GM21526 (cell line): ENCODE measurements around the gene CAPG.
"Not testable (repeated sequence)": the region's sequence is repeated elsewhere in the genome, so short reads cannot be mapped to it uniquely, and the experiment has no call there.

ENCODE experiments used
- ATAC-seq: cut with Tn5 transposase; IDR thresholded peaks from one replicate; pipeline ENCODE4 v1.9.1; 2021; ENCODE audit warnings: moderate library complexity; ENCODE audit not compliant: unreplicated experiment, low FRiP score

CAPG gene

GRCh38 chr2:85398426-85399182 is 11.6 kb downstream of the CAPG start:
- ATAC-seq: no peak

GRCh38 chr2:85397925-85398331 is 12.2 kb downstream of the CAPG start:
- no peak for ATAC-seq

DNA sequence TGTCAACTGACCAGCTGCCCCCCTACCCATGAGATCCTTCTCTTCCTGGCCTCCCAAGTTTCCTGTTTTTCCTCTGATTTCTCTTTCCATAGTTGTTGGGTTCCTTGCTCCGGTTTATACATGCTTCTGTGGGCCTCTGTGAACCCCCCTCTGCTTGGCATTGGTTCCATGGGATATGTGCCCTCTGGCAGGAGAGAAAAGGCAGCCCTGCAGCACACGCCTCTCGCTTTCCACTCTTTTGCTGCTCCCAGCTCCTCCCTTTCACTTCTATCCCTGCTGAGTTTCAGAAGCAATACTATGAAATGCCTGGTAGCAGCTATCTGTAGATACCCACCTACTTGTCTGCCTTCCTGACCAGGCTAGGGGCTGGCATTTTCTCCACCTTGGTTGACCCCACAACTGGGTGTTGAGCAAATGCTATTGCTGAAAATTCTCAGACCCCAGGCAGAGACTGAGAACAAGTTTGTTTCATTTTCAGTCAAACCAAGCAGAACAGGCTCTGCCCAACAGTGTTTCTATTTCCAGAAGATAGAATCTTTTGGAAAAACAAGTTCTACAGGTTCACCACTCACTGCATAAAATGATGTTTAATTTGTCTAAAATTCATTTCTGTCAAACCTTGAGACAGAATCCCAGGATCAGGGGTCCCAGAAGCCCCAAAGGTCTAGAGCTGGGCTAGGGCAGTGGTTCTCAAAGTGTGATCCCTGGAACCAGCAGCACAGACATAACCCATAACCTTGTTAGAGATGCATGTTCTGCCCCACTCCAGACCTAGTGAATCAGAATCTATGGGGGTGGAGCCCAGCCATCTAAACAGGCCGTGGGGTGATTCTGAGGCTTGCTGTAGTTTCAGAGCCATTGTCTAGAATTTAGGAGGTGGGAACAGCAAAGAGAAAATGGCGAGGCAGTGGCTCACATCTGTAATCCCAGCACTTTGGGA is 13.4 kb downstream of the CAPG start:
- ATAC-seq: no peak

DNA sequence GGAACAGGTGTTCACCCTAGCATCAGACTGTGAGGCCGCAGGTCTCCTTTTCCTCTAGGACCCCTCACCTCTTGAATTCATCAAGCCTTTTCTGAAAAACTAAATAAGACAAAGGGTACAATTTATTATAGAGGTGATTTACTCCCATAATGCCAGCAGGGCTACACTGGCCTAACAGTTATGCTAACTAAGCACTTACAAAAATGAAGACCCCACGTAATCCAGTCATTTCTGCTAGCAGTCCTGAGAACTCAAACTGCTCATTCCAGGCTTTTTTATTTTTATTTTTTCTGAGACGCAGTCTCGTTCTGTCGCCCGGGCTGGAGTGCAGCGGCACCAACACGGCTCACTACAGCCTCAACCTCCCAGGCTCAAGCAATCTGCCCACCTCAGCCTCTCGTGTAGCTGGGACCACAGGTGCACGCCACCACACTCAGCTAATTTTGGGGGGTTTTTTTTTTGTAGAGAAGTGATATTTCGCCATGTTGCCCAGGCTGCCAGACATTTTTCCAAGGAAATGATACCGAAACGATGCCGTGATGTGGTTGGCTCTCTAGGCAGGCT is 14.2 kb downstream of the CAPG start:
- ATAC-seq: no peak

DNA sequence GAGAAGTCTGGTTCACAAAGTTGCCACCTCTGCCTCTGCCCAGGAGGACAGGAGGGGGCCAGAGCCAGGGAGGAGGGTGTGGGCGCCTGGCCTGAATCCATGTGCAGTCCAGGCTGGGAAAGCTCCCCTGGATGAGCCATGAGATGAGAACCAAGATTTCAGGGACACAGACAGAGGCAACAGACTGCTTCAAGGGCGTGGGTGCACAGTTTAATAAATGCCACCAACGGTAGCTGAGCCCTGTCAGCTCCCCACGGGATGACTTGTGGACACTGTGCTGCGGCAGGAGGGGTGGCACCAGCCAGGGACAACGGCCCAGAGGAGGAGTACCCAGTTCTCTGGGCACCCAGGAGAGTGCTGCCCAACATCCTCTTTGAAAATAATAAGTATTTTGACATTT is 15.2 kb downstream of the CAPG start:
- ATAC-seq: no peak

GRCh38 chr2:85394261-85394681 is 15.9 kb downstream of the CAPG start:
- no peak for ATAC-seq

DNA sequence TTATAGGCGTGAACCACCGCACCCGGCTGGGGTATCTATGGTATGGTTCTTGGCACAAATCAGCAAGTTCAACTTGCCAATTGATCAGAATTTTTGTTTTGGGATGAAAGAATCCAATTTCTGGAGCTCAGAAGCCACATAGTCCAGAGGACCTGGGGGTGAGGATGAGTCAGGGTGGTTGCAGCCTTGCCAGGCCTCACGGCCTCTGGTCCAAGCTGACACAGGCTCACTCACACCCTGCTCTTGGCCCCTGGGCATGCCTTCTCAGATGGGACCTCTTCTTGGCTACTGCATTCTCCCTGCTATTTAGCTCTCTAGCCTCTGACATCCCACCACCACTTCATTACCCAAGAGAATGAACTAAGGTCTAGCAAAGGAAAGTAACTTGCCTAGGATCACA is 16.3 kb downstream of the CAPG start:
- no peak for ATAC-seq

DNA sequence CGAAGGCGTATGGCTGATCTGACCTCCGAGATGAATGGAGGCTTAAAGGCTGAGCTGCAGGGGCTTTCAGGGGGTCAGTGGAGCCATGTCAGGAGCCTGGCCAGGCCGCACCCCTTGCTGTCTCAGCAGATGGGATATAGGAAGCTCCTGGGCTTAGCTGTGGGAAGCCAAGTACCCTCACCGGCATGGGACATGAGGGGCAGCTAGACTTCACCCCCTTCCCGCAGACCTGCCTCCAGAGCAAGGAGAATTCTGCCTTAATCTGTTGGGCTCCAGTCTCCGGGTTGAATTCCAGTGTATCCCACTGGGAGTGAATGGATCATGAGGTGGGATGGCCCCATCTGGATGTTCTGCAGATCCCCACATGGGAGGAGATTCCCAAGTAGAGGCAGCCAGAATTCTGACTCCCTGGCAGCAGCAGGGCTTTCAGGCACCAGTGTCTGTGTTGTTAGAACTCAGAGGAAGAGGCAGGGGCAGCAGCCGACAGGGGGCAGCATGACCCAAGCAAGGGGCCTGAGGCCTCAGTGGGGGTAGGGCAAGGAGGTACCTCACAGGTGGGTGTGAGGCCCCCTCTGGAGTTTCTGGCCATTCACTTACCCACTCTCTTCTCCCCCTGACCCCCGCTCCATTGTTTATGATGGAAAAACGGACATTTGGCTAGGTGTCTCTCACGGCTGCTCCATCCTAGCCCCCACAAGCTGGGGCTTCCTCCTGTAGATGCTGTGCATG is 19.1 kb downstream of the CAPG start:
- no peak for ATAC-seq

GRCh38 chr2:85388878-85389538 is 21.2 kb downstream of the CAPG start:
- ATAC-seq: no peak

DNA sequence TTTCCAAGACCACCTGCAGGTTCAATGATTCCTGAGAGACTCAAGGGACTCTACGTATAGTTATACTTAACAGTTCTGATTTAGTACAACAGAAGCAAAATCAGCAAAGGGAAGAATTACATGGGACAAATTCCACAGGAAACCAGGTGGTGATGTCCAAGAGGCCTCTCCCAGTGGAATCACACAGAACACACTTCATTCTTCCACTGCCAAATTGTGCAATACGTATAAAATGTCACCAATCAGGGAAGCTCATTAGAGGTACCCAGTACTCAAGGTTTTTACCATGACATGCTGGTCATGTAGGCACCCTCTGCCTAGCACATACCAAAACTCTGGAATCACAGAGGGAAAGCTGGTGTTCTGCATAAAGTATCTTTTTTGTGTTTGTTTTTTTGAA is 22.4 kb downstream of the CAPG start:
- no peak for ATAC-seq

- ATAC-seq: no peak
These were observed 24.4 kb downstream of the CAPG start for GRCh38 chr2:85385746-85386145.

GRCh38 chr2:85383850-85384249 is 26.3 kb downstream of the CAPG start:
- ATAC-seq: no peak

DNA sequence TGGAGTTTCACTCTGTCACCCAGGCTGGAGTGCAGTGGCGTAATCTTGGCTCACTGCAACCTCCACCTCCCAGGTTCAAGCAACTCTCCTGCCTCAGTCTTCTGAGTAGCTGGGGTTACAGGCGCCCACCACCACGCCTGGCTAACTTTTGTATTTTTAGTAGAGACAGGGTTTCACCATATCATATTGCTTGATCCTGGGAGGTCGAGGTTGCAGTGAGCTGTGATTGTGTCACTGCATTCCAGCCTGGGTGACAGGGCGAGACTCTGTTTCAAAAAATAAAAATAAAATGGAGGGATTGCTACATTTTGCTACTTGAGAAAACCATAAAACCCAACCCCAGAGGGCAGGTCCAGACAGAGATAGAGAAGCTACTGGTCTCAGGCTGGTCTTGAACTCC is 27.0 kb downstream of the CAPG start:
- ATAC-seq: not testable (repeated sequence)

GRCh38 chr2:85380048-85380447 is 30.1 kb downstream of the CAPG start:
- no peak for ATAC-seq

DNA sequence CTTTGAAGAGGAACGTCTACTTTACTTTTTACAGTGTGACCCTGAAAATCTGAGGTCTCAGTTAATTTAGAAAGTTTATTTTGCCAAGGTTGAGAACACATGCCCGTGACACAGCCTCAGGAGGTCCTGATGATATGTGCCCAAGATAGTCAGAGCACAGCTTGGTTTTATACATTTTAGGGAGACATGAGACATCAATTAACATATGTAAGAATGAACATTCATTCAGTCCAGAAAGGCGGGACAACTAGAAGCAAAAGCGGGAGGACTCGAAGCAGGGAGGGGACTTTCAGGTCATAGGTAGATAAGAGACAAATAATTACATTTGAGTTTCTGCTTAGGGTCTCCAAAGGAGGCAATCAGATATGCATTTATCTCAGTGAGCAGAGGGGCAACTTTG is 31.9 kb downstream of the CAPG start:
- ATAC-seq: no peak

DNA sequence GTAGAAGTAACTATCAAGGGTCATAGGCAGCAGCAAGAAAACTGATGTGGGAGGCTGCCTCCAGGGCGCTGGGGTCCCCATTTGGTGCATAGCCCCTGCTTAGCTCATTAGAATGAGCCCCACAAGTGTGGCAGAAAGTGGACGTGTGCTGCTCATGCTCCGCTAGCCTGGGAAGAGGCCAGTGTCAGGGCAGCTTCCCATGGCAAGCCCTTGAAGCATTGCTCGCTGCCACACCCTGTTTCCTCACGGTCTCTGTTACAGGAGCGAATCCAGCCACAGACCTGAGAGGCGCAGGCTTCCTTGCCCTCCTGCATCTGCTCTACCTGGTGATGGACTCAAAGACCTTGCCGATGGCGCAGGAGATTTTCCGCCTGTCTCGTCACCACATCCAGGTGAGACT is 33.1 kb downstream of the CAPG start:
- ATAC-seq: no peak

DNA sequence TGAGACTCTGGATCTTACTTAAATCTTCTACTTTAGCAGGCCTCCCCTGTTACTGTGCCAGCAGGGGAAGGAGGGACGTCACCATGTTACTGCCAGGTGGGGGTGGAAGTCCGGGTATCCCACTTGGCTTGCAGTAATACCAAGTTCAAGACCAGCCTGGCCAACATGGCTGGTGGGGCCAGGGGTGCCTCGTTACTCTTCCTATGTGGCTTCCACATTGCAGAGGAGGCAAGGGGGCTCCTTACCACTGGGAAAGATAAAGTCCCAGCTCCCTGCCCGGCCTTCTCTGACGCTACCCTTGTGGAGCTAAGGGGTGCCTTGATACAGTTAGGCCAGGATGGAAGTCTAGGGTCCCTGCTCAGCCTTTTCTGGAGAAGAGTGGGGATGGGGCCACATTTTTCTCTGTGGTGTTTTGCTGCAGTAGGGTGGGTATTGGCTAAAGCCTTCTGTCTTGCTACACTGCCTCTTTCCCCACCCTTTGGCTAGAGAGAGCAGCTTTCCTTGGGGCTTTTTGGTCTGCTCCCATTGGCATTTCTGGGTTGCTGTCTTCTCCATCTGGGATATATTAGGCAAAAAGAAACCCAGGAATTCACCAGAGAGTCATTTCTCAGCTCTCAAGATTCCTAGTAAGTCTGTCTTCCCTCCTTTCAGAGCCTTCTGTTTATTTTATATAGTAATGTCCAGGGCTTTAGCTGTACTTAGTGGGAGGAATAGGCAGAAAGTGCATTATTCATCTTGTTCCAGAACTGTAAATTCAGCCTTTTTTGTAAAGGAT is 33.7 kb downstream of the CAPG start:
- no peak for ATAC-seq

DNA sequence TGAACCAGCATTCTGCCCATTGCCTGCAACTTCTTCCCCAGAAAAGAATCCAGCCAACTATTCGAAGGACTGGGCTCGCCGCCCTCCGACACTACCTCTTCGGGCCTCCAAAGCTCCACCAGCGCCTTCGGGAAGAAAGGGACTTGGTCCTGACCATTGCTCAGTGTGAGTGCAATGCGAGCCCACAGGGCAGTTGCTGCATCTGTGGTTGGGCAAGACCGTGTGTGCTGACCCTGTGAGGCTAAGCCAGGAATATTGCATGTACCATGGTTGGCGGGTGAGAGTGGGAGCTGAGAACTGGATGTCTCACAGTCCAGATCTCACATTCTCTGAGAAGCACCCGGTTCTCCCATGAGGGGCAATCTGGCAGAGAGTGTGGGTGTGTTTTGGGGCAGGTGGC is 39.1 kb downstream of the CAPG start:
- no peak for ATAC-seq

GRCh38 chr2:85369500-85369899 is 40.7 kb downstream of the CAPG start:
- no peak for ATAC-seq
